NCI-H82 treated with DMSO at 0.1 percent for 48 hours (cell line): ENCODE data around the gene GKN1.

Experiments used
- DNase-seq: peaks from one replicate; lab custom pipeline; 2025; ENCODE audit not compliant: unreplicated experiment; lab: John Stamatoyannopoulos, UW

GKN1 gene

GRCh38 chr2:69007169-69007568 lies 32.7 kb downstream of the GKN1 start:
- DNase-seq = no peak

- no peak for DNase-seq
Measured at GRCh38 chr2:69007603-69008002, 33.2 kb downstream of the GKN1 start.

GRCh38 chr2:69010437-69011194 lies 36.2 kb downstream of the GKN1 start:
- DNase-seq = no peak

- DNase-seq = no peak
Measured at GRCh38 chr2:69011611-69012157, 37.2 kb downstream of the GKN1 start.

- peak; percentile 76 for DNase-seq
Measured at GRCh38 chr2:69012310-69013141, 38.1 kb downstream of the GKN1 start.

GRCh38 chr2:69013142-69013839 lies 38.9 kb downstream of the GKN1 start, which contains the start of gene ANTXR1:
Gene ANTXR1, plus strand, starts transcription at chr2:69013179. Its CDS starts 321 bp downstream, at chr2:69013500.
- DNase-seq = peak; percentile 76

- DNase-seq = no peak
Measured at GRCh38 chr2:69013840-69014821, 39.7 kb downstream of the GKN1 start.

GRCh38 chr2:69017080-69017479 lies 42.6 kb downstream of the GKN1 start:
- DNase-seq = no peak

GRCh38 chr2:69017835-69018234 lies 43.4 kb downstream of the GKN1 start:
- DNase-seq = no peak

- no peak for DNase-seq
Measured at GRCh38 chr2:69018678-69019095, 44.3 kb downstream of the GKN1 start.

GRCh38 chr2:69020496-69021426 lies 46.3 kb downstream of the GKN1 start:
- DNase-seq = no peak

- no peak for DNase-seq
Measured at GRCh38 chr2:69021727-69022126, 47.3 kb downstream of the GKN1 start.

GRCh38 chr2:69022548-69022947 lies 48.1 kb downstream of the GKN1 start:
- no peak for DNase-seq

GRCh38 chr2:69023236-69023635 lies 48.8 kb downstream of the GKN1 start:
- DNase-seq = no peak

- peak; percentile 31 for DNase-seq
Measured at GRCh38 chr2:69026026-69026425, 51.6 kb downstream of the GKN1 start.

- DNase-seq = no peak
Measured at GRCh38 chr2:69026691-69027459, 52.4 kb downstream of the GKN1 start.
